NCI-H748 (cell line): ENCODE data around the gene BTRC.
"Not testable (repeated sequence)": the region's sequence is repeated elsewhere in the genome, so short reads cannot be mapped to it uniquely, and the experiment has no call there.

Experiments used
- DNase-seq: peaks from one replicate; lab custom pipeline; 2025; ENCODE audit not compliant: unreplicated experiment; lab: John Stamatoyannopoulos, UW

Gene BTRC

DNA sequence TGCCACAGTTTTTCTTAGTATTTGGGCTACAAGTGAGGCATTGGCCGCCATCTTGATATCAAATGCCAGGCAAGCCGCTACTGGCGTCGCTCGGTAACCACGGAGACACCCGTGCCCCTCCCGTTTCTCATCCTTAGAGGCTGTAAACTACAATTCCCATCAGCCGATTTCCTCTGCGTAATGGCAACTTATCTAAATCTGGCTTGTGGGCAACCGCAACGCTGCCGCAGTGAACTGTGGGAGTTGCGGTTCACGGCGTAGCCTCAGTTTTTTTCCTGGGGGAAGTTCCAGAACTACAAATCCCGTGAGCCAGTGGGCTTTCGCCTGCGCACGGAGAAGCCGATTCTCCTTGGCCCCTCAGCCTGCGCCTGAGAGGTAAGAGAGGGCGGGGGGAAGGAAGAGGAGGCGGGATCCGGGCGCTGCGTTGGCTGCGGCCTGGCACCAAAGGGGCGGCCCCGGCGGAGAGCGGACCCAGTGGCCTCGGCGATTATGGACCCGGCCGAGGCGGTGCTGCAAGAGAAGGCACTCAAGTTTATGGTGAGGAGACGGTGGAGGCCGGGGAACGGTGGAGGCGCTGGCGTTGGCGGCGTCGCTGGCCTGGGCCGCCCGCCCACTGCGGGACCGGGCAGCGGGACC is at the start of gene BTRC:
BTRC (plus strand) TSS at position 474 of the 636 bp plus-strand sequence; CDS start at position 490, 16 bp downstream.
- DNase-seq: peak; percentile 99

DNA sequence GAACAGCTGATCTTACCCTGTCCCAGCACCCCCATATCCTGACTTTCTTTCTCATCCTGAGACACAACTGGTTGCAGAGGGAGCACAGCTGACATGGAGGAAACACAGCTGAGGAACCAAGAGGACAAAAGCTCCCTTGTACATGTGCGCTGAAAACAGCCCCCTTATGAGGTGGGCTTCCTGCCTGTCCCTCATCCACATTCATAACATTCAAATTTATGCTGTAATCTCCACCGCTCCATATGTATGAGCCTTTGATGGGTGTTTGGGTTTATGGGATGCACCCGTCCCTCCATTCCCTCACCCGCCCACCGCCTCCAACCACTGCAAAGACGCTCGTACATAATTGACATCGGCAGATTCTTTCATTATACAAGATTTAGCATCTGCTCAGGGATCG is 49.6 kb upstream of the BTRC start:
- no peak for DNase-seq

DNA sequence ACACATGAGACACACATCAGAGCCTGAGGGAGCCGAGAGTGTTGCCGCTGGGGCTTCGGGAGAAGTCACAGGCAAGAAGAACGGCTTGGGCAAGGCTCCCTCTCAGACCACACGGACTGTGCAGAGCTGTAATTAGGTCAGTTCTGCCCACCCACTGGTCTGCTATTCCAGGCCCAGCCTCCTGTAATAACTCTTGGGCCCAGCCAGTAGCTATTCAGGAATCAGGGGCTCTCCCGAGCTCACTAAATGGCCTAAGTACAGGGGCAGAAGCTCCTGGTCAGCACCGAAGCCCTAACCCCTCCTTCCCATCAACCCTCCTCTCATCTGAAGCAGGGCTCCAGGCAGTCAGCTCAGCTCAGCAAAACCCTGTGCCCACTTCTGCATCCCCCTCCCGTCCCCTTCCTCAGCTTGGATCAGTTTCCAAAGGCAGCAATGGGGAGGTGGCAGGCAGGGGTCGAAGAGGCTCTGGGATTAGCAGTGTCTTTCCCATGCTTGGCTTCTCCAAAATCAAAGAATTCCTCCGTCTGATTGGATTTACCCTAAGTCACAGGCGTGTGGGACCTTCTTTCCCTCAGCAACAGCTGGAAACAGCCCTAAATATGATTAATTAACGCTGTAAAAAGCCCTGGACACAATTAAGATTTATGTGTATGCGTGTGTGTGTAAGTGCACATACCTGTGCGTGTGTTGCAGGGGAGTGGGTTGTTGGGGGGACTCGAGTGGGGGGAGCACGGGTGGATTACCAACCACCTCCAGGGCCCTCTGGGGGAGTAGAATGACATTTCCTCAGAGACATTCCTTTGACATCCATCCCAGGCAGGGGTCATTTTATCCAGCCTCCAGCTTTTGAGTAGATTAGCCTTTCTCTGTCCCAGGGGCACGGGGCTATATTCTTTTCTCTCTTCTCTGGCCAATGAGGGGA is 48.4 kb upstream of the BTRC start:
- no peak for DNase-seq

DNA sequence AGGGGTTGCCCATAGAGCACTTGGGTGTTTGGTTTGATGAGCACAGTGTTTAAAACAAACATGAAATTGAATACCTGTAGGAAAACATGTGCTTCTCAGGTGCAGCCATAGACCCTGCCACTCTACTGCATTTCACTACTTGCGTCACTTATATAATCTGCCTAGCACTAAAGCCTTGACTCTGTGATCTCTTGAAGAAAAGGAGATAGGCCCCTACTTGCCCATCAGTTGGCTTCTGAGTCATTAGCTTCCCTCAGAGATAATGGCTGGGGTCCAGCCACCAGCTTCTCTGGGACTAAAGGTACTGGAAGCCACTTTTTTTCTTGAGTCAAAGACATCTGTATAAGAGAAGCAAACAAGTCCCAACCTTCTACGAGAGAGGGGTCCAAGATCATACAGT is 45.9 kb upstream of the BTRC start:
- DNase-seq: no peak

DNA sequence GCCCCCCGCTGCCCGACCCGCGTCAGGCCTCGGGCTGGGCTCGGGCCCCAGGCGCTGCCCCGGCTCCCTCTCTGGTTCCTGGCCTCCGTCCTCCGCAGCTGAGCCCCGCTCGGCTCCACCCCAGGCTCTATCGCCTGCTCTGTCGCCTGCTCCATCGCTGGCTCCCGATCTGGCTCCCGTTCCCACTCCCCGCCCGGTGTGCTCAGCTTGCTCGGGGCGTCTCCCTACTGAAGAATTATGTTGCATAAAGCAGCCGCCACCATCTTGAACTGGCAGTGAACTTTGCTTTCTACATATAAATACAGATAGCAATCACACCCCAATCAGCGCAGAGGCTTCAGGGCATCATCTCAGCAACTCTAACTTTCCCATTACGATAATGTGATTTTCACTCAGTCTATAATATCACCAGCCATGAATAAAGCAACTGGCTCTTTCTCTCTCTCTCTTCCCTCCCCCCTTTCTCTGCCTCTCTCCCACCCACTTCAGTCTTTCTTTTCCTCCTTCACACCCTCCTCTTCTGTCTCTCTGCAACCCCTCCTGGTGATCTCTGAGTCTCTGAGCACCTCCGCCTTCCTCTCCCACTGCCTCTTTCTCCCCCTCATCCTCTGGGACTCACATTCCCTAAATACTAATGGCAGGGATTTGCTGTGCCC is 43.3 kb upstream of the BTRC start:
- DNase-seq: no peak

DNA sequence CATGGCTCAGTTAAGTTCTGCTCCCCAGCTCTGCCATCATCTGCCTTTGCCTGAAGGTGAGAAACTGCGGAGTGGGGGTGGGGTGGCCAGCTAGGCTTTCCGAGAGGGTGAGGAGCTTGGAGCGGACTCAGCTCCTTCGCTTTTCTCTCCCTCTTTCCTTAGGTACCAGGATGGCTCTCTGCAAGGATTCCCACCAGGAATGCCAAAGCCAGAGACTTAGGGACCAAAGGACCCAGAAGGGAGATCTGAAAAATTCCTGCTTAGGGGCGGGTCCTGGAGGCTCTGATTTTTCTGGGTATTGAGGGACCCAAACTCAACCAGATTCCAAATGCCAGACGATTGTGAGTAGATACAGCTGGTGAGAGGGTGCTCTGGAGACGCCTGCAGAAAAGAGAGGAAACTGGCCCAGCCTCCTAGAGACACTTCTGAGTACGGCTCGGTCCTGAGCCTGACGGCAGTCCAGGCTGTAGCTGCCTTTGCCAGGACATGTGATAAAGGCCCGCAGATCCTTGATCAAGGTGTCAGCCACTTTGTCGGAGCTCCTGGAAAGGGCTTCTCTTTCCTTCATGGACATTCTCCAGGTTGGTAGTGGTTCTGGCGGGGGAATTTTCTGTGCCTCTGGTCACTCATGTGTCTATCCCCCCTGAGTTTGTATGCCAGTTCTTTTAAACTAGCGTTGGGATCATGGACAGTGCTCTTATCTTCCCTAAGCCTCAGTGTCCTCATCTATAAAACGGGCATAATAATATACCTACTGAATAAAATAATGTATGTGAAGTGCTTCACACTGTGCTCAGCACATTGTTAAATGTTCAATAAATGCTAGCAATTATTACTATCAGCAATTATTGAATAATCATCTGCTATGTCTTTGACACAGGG is 42.5 kb upstream of the BTRC start:
- DNase-seq: no peak

DNA sequence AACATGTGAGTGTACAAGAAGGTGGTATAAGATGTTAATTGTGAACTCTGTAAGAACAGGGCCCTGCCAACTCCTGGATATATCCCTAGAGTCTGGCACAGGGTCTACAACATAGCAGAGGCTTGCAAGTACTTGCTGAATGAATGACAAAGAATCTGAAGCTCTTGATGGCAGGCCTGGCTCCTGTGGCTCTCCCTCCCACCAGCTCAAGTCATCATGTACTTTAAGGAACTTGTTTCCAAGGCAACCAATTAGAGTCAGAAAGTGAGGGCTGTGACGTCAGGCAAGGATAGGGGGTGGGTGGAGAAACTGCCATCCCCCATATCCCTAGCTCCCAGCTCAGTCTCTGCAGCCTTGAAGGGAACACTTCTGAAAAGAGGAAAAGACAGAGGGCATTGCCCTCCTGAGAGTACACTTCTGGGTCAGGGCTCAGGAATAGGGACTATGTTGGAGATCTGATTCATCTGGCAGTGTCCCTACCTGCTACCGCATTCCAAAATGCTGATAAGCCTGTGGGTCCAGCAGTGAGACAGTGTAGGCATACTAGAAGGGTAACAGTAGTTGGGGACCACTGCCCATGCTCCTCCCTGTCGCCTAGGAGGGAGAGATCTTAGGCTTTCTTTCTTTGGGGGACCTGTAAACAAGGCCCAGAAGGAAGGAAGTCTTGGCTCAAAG is 34.6 kb upstream of the BTRC start:
- no peak for DNase-seq

DNA sequence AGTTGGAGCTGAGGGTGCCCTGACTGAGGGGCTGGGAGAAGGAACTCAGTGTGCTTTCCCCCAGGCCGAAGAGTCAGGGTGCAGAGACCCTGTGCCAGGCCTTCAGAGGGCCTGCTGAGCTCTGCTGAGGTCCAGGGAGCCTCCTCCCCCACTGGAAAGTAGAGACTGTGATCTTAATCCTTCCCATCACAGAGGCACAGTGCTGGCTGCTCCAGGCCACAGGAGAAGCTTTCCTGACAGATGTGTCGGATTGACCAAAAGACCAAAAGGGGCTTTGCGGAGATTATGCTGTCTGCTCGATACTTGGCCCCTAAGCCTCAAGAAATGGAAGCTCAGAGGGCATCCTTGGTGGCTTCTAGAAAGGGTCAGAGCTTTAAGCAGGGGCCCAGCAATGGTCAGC is 32.9 kb upstream of the BTRC start:
- DNase-seq: no peak

DNA sequence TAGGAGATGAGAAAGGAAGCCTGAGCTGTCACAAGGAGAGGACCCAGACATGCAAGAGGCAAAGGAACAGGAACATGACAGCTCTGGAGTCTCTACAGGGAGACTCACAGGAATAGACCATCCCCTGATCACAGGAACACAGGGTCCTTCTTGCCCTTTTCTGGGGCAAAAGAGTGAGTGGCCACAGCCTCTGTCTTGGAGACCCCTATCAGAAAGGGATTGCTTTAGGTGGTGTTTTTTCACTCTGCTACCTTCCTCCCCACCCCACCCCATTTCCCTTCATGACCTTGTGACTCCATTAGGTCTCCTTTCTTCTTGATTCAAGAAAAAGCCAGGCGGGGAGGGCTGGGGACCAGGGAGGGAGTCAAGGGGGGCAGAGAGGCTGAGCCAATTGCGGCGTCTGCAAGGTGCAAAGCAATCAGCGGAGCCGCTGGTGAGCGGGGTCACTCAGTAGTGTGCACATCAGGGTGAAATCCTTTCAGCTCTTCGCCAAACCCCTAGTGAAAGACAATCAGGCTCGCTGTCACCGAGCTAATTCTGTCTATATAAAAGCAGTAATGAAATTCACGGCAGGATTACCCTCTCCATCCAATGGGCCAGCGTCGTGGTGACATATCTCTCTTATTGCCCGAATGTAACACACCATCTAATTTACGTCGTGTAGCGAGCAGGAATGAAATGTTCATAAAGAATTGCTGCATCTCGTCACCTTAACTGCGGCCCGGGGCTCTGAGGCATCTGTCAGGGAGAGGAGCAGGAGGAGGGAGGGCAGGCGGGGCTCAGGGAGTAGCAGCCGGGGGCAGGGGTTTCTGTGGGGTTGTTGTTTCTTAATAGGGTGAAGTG is 31.5 kb upstream of the BTRC start:
- DNase-seq: no peak

DNA sequence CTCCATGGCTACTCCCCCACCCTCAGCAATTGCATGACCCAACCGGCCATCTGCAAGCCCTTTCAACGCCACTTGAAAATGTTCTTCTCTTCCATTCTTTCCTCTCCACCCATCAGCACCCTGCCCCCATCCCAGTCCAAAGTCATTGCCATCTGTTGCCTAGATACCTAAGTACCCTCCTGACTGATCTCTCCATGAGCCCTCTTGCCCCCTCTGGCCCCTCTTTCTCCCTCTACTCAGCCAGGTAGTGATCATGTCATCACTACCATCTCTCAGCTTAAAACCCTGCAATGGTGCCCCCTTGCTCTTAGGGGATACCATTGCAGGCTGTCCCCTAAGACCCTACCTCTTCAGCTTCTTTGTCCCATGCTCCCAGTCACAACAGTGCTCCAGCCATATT is 30.5 kb upstream of the BTRC start:
- DNase-seq: no peak

DNA sequence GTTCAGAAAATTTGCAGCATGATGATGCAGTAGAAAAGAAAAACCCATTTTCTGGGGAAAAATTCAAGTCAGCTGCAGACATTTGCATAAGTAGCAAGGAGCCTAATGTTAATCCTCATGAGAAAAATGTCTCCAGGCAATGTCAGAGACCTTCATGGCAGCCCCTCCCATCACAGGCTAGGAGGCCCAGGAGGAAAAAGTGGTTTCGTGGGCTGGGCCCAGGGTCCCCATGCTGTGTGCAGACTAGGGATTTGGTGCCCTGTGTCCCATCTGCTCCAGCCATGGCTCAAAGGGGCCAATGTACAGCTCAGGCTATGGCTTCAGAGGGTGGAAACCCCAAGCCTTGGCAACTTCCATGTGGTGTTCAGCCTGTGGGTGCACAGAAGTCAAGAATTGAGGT is 26.5 kb upstream of the BTRC start:
- DNase-seq: not testable (repeated sequence)

DNA sequence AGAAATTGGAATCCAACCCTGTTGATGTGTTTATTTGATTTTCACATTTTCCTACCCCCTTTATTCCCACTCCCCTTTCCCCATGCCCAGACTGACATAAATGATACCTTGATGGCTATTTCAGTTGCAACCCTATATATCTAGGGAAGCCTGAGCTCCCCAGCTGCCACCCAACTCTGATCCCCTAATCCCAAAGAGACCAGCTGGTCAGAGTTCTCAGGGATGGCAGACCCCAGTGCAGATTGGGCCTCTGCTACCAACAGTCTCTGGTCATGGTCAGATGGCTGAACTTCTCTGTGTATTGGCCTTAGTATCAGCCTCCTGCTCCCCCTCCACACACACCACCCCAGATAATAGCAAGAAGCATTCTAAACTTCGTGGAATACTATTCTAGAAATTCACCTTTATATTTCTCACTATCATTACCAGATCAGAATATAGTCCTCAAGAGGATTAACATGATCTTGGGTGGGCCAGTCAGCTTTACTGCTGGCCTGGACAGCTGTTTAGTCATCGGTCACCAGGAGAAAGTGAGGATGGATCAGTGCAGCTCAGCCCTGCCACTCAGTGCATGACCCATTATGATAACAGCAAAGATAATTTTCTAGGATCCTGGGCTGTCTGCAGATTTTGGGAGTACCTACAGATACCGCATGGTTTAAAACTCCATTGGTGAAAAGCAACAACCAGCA is 24.5 kb upstream of the BTRC start:
- no peak for DNase-seq

DNA sequence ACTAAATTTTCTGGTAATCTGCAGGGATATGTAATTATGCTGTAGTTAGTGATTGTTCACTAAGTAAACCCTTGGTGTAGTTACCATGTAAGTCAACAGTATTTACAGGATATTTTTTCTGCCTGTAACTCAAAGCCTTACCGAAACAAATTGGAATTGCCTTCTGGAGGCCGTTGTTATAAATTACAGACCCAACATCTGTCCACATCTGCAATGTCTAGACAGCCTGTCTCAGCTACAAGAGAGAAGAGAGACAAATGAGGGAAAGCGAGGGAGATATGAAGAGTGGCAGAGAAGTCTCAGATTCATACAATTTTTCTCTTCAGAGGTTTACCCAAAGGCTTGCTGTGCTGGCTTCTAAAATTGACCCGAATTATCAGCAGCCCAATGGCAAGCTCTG is 23.7 kb upstream of the BTRC start:
- DNase-seq: no peak

DNA sequence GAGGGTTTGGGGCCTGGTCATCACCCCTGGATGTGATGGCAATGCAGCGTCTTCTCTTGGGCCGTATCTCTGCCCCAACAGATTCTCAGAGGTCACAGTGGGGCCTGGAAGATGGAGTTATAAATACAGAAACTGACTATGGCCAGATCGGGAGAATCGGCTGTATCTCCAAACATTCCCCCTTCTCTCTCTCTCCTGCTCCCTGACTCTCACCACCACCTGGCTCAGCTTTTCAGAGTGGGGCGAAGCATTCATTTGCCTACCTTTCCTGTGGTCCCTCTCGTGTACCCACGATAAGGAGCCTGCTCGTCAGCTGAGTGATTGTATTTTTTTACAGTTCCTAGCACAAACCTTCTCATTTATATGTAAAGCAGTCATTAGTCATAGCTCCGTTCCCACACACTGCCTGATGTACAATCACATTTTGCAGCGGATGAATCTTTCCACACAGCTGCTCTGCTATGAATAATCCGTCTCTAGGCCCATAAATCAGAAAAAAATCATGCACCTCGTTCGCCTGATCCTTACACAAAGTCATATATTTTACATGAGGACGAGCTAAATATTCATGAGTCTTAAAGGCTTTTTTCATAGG is 23.2 kb upstream of the BTRC start:
- no peak for DNase-seq

DNA sequence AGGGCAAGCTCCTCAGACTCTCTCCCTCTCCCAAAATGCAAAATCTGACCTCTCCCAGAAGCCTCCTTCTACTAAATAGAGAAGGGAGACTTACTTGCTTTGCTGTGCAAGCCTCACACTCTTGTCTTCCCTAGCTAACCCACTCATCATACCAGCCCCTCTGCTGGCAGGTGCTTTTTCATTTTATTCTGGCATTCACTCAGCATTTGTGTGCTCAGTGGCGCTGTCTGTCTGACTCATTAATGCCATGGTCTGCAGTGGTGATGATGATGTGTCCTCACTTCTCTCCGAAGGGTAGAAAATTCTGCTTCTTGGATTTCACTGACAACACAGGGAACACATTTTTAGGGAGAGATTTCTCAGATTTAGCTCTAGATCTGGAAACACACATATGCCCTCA is 22.0 kb upstream of the BTRC start:
- no peak for DNase-seq

DNA sequence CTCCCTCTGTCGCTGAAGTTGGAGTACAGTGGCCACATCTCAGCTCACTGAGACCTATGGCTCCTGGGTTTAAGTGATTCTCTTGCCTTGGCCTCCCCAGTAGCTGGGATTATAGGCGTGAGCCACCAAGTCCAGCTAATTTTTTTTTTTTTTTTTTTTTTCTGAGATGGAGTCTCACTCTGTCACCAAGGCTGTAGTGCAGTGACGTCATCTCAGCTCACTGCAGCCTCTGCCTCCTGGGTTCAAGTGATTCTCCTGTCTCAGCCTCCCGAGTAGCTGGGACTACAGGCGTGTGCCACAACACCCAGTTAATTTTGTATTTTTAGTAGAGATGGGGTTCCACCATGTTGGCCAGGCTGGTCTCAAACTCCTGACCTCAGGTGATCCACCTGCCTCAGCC is 19.7 kb upstream of the BTRC start:
- DNase-seq: not testable (repeated sequence)

DNA sequence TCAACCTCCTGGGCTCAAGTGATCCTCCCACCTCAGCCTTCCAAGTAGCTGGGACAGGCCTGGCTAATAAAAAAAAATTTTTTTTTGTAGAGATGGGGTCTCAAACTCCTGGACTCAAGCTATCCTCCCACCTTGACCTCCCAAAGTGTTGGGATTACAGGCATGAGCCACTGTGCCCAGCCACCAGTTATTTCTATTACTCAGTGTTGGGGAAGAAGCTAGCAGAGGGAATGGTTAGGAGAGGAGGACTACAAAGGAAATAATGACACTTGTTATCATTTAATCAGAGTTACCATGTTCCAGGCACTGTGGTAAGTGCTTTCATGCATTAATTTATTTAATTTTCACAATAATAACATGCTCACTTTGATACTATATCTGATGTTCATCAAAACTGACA is 17.6 kb upstream of the BTRC start:
- DNase-seq: no peak

DNA sequence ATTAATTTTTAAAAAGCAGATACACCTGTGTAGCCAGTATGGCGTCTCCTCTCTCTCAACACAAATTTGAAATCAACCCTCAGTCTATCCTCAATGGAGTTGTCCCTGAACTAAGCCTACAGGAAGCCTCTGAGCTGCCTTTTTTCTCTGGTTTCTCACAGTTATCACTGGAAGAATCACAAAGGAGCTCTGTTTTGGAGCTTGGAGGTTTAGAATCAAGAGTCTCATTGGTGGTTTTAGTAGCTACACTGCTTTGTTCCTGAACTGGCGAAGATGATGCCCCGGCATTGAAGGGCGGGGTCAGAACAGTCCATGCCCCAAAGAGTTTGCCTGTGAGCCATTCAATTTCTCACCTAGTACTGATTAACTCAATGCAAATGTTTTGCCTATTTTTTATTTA is 16.1 kb upstream of the BTRC start:
- no peak for DNase-seq

DNA sequence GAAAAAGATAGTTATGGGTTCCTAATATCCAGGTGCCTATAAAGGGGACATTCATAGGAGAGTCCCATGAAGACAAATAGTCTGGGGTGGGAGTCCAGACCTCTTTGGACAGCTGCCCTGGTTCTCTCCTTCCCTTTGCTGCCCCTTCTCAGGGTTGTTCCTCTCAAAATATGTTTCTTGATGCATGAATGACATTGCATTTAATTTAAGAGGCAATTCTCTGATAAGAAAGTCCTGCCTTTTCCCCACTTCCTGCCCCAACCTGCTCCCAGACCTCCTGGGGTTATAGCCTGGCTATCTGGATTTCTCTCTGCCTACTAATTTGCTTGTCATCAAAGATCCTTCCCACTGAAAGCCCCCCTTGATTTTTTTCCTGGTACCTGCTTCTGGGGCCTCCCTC is 12.5 kb upstream of the BTRC start:
- DNase-seq: no peak
